NCI-H2227 (cell line): ENCODE data around the gene RDM1.

ENCODE experiments used
- DNase-seq: peaks from one replicate; lab custom pipeline; 2025; ENCODE audit not compliant: unreplicated experiment; lab: John Stamatoyannopoulos, UW

The RDM1 gene

DNA sequence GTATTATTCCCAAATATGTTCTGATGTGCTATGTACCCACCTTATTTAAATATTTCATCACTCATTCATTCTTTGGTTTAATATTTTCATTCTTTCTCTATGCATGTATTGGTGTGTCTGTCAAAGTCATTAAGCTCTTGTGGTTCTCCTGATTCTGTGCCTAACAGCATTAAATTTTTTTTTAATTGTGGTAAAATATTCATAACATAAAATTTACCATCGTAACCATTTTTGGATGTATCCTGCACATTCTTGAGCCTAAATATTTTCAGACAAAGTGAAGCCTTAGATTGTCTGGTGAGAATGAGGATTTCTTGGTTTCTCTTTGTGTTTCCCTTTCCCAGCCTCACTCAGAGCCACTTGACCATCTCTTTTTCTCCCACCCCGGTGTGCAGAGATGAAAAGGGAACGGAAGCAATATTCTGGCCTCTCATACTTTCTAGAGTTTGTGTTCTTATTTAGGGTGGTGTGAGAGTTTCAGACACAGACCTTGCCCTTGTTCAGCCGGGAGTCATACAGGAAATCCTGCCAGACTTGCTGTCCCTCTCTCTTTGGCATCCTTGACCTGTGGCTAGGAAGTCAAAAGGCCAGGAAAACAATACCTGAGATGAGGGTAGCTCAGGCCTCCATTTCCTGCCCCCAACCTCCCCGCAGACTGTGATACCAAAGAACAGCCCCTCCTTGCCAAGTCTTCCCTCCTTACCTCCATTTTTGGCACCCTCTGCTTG, 55.3 kb downstream of the RDM1 start:
- no peak for DNase-seq

DNA sequence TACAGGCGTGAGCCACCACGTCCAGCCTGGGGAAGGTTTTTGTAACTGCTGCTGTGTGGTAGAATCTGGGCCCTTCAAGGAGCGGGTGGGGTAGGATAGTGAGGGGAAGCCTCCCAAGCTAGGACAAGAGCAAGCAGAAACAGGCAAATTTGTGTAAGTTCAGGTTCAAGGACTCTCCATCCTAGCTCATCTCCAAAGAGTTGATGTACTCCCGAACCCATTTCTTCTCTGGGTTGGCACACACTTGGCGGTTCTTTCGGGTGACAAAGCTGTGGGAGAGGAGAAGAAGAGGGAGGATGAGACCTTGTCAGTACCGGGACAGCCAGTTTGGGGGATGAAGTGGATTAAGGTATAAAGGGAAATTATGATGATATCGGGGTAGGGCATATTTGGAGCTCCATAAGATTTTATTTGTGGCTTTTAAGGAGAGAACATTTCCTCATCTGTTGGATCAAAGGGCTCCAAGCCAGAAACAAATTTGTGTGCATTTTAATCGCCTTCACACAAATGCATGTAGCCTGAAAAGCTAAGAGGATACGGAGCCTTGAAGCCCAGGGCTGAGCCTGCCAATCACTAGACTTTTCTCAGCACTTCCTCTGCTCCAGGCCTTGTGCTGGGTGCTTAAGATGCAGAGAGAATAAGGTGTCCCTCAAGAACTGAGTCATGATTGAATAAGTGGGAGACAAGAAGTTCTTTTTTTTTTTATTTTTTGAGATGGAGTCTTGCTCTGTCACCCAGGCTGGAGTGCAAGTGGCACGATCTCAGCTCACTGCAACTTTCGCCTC, 58.2 kb downstream of the RDM1 start:
- DNase-seq: no peak

DNA sequence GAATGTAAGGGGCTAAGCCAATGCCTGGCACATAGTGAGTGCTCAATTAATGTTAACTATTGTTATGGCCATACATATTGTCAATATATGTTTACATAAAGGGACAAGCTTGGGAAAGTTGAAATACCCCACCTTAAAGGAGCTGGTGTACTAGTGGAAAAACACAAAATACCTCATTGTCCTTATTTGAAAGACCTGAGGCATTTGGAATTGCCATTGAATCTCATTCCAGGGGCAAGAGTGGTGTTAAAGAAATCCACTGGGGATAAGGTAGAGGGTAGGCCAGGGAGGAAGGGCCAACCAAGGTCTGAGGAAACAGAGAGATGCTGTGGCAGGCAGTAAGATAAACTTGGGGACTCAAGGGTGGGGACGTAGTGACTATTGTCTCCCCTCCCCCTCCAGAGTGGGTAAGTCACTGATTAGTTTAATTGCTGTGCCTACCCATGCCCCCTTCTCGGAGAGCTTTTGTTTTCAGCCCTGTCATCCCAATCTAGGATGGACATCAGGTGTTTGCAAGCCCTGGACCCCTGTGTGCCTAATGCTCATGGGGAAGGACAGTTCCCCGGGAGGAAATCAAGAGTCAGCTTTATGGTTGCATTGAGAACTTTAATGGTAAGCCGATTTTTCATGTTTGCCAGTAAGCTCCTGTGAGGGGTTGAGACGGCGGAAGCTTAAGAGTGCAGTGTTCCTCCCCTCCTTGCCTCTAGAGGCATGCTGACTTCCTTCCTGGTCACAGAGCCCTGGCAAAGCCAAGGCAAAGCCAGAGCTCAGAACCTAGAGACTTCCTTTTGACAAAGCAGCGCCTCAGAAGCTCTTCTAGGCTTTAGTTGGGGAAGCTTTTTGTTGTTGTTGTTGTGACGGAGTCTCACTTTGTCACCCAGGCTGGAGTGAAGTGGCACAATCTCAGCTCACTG, 59.4 kb downstream of the RDM1 start:
- no peak for DNase-seq

DNA sequence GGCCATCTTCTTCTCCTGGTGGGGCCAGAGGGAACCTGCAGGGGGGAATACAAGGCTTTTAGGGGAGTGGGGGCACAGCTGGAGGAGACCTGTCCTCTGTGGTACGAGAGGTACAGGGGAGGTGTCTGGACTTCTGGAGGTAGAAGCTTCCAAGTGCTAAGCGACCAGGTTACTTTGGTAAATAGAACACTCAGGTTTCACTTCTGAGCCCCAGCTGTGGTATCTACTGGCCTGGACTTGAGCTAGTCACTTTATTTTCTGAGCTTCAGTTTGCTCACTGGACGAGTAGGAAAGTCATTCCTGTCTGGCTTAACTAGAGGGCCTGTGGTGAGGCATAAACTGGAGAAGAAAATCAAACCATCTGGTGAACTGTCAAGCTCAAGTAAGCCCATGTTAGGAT, 61.8 kb downstream of the RDM1 start, which contains the start of gene HEATR9:
TSS of gene HEATR9 (minus strand) at position 155 of the 400 bp plus-strand sequence. CDS start at position 6, 149 bp downstream.
- DNase-seq: no peak
